Muscle of leg (tissue), 11 donors: Measurements from ENCODE around the gene C2CD4A. TPM values are rescaled to one million over a fixed set of nuclear protein-coding genes. Genes with fewer than 3 reads are reported as not detected.

Source experiments
- DNase-seq: peaks from one replicate; pipeline ENCODE4 v3.0.0; 2013
- H3K27ac ChIP-seq: one replicate; pipeline ENCODE4 v1.5.1; 2013; ENCODE audit warnings: mild to moderate bottlenecking, low read length, control low read depth
- H3K27me3 ChIP-seq: one replicate; pipeline ENCODE4 v1.6.1; 2013; ENCODE audit warnings: low read length; ENCODE audit not compliant: control insufficient read depth, insufficient read depth
- H3K36me3 ChIP-seq: one replicate; pipeline ENCODE4 v1.6.1; 2013; ENCODE audit warnings: low read length; ENCODE audit not compliant: control insufficient read depth, insufficient read depth
- H3K4me1 ChIP-seq: one replicate; pipeline ENCODE4 v1.6.1; 2013; ENCODE audit warnings: low read length; ENCODE audit not compliant: control insufficient read depth, insufficient read depth
- H3K4me3 ChIP-seq: one replicate; pipeline ENCODE4 v1.5.1; 2013; ENCODE audit warnings: low read length, control low read depth
- H3K9me3 ChIP-seq: replicated peaks from 2 replicates; pipeline ENCODE4 v1.6.1; 2013; ENCODE audit warnings: low read depth, low read length; ENCODE audit not compliant: control insufficient read depth
- WGBS: methylation state at CpG from one replicate; pipeline ENCODE4 v1.1.5; 2013; ENCODE audit warnings: missing lambda C conversion rate; ENCODE audit not compliant: insufficient coverage; 5-methylcytosine and 5-hydroxymethylcytosine counted together
- polyA plus RNA-seq, 8 donors: library from polyadenylated mRNA; unstranded; fragments of 120-200 nt; gene quantifications; one replicate each; pipeline versions ENCODE4 v1.2.1 to v1.2.3, GENCODE V29; 2013; ENCODE audit warnings: inconsistent platforms in 1 of 8, low replicate concordance in 1 of 8; ENCODE audit not compliant: insufficient read length in 8 of 8, insufficient read depth in 1 of 8
- total RNA-seq: library from RNA; stranded (reverse); fragments of 120-200 nt; gene quantifications from one replicate; pipeline ENCODE4 v1.2.4, GENCODE V29; 2013

The C2CD4A gene
- total and polyA plus RNA-seq, 9 donors: under 0.01 to 0.19 (median 0.06) TPM; not detected in 3

- 6% methylated on average over 4 of the region's 7 CpGs for WGBS
- Histone ChIP-seq H3K36me3 (no peaks in the 10 kb centered on the region), H3K27me3 (no peaks in the 10 kb centered on the region), H3K9me3 (no peaks in the 10 kb centered on the region), H3K4me1 (peaks cover 8% of the 10 kb centered on the region), H3K4me3 (no peak overlapping the region), H3K27ac (no peak overlapping the region)
- DNase-seq: peak; percentile 60
These were observed 32.4 kb downstream of the C2CD4A start for GRCh38 chr15:62099094-62099601.

GRCh38 chr15:62103431-62103830 lies 36.7 kb downstream of the C2CD4A start:
- WGBS: 87% methylated on average over 7 of the region's 7 CpGs
- H3K4me3 ChIP-seq: no peak overlapping the region
- peaks cover 25% of the 10 kb centered on the region for H3K4me1 ChIP-seq
- H3K36me3 ChIP-seq: no peaks in the 10 kb centered on the region
- H3K27me3 ChIP-seq: no peaks in the 10 kb centered on the region
- no peak for DNase-seq
- H3K9me3 ChIP-seq: no peaks in the 10 kb centered on the region
- no peak overlapping the region for H3K27ac ChIP-seq

- WGBS: 60% methylated on average over 1 of the region's 3 CpGs
- no peak overlapping the region for H3K4me3 ChIP-seq
- H3K9me3 ChIP-seq: no peaks in the 10 kb centered on the region
- peak; percentile 60 for DNase-seq
- peaks cover 27% of the 10 kb centered on the region for H3K4me1 ChIP-seq
- no peaks in the 10 kb centered on the region for H3K36me3 ChIP-seq
- H3K27me3 ChIP-seq: no peaks in the 10 kb centered on the region
- H3K27ac ChIP-seq: no peak overlapping the region
These were observed 37.6 kb downstream of the C2CD4A start for GRCh38 chr15:62104401-62104800.

- Histone ChIP-seq H3K4me3 (no peak overlapping the region), H3K9me3 (no peaks in the 10 kb centered on the region), H3K27ac (no peak overlapping the region), H3K27me3 (no peaks in the 10 kb centered on the region), H3K36me3 (no peaks in the 10 kb centered on the region), H3K4me1 (peaks cover 29% of the 10 kb centered on the region)
- no peak for DNase-seq
- no CpG with 5 or more reads among the region's 5 CpGs for WGBS
These were observed 38.1 kb downstream of the C2CD4A start for GRCh38 chr15:62104846-62105245.

GRCh38 chr15:62105266-62105665 lies 38.5 kb downstream of the C2CD4A start:
- Histone ChIP-seq H3K4me1 (peaks cover 33% of the 10 kb centered on the region), H3K4me3 (no peak overlapping the region), H3K27me3 (no peaks in the 10 kb centered on the region), H3K9me3 (no peaks in the 10 kb centered on the region), H3K27ac (no peak overlapping the region), H3K36me3 (no peaks in the 10 kb centered on the region)
- DNase-seq: no peak
- 86% methylated on average over 10 of the region's 11 CpGs for WGBS

- no CpG with 5 or more reads among the region's 3 CpGs for WGBS
- H3K36me3 ChIP-seq: no peaks in the 10 kb centered on the region
These were observed 39.3 kb downstream of the C2CD4A start for GRCh38 chr15:62106096-62106495.

GRCh38 chr15:62107571-62108121 lies 40.9 kb downstream of the C2CD4A start:
- no peaks in the 10 kb centered on the region for H3K27me3 ChIP-seq
- H3K36me3 ChIP-seq: no peaks in the 10 kb centered on the region
- no peaks in the 10 kb centered on the region for H3K9me3 ChIP-seq
- no peak overlapping the region for H3K4me3 ChIP-seq
- DNase-seq: no peak
- H3K4me1 ChIP-seq: peaks cover 42% of the 10 kb centered on the region
- H3K27ac ChIP-seq: no peak overlapping the region
- no CpG with 5 or more reads among the region's 2 CpGs for WGBS

More at GRCh38 chr15:62106096-62106495, 39.3 kb downstream of the C2CD4A start:
- DNase-seq: no peak
- Histone ChIP-seq H3K4me3 (no peak overlapping the region), H3K27me3 (no peaks in the 10 kb centered on the region), H3K9me3 (no peaks in the 10 kb centered on the region), H3K27ac (no peak overlapping the region), H3K4me1 (peaks cover 38% of the 10 kb centered on the region)

GRCh38 chr15:62108411-62108810 lies 41.6 kb downstream of the C2CD4A start:
- no peaks in the 10 kb centered on the region for H3K9me3 ChIP-seq
- DNase-seq: no peak
- no peaks in the 10 kb centered on the region for H3K27me3 ChIP-seq
- no peaks in the 10 kb centered on the region for H3K36me3 ChIP-seq
- no peak overlapping the region for H3K27ac ChIP-seq
- H3K4me3 ChIP-seq: no peak overlapping the region
- peaks cover 45% of the 10 kb centered on the region for H3K4me1 ChIP-seq
- WGBS: 77% methylated on average over 1 of the region's 2 CpGs

- H3K4me3 ChIP-seq: no peak overlapping the region
- DNase-seq: peak; percentile 62
- H3K4me1 ChIP-seq: peaks cover 35% of the 10 kb centered on the region
- no CpG with 5 or more reads among the region's 1 CpG for WGBS
- no peaks in the 10 kb centered on the region for H3K27me3 ChIP-seq
- no peak overlapping the region for H3K27ac ChIP-seq
- no peaks in the 10 kb centered on the region for H3K36me3 ChIP-seq
- H3K9me3 ChIP-seq: no peaks in the 10 kb centered on the region
These were observed 42.7 kb downstream of the C2CD4A start for GRCh38 chr15:62109437-62109836.

GRCh38 chr15:62109982-62110851 lies 43.4 kb downstream of the C2CD4A start:
- 28% methylated on average over 4 of the region's 6 CpGs for WGBS

More at GRCh38 chr15:62109982-62110851, 43.4 kb downstream of the C2CD4A start:
- Histone ChIP-seq H3K27ac (peak overlapping the region; percentile 60), H3K4me3 (no peak overlapping the region), H3K4me1 (peaks cover 29% of the 10 kb centered on the region), H3K27me3 (no peaks in the 10 kb centered on the region), H3K36me3 (no peaks in the 10 kb centered on the region), H3K9me3 (no peaks in the 10 kb centered on the region)
- peak; percentile 79 for DNase-seq
